SU-DHL-6 (cell line): ENCODE data around the gene CBX6.

ENCODE experiments used
- H2AFZ ChIP-seq: fragments of 200-600 bp; sonication (generic); 2 replicates; pipeline ENCODE4 v1.6.1; 2014; ENCODE audit warnings: low read depth, mild to moderate bottlenecking, moderate library complexity, mixed read lengths, antibody characterized with exemption, low read length; ENCODE audit not compliant: severe bottlenecking
- H3F3A ChIP-seq: fragments of 200-600 bp; shearing (Covaris generic); 2 replicates; pipeline ENCODE4 v1.6.0; 2016; ENCODE audit warnings: antibody characterized with exemption, mild to moderate bottlenecking; ENCODE audit not compliant: insufficient read depth
- H3K27ac ChIP-seq: fragments of 200-600 bp; sonication (generic); 2 replicates; pipeline ENCODE4 v1.5.1; 2016; ENCODE audit warnings: low read depth, mild to moderate bottlenecking, low read length, moderate library complexity, mixed read lengths
- H3K27me3 ChIP-seq: fragments of 200-600 bp; sonication (generic), shearing (Covaris generic); 2 replicates; pipeline ENCODE4 v1.6.0; 2014; ENCODE audit warnings: mild to moderate bottlenecking, low read length
- H3K36me3 ChIP-seq: fragments of 200-600 bp; sonication (generic); 2 replicates; pipeline ENCODE4 v1.6.1; 2014; ENCODE audit warnings: mild to moderate bottlenecking, low read length, mixed read lengths
- H3K4me2 ChIP-seq: fragments of 300-600, 200-600 bp; shearing (Covaris generic), sonication (generic); 2 replicates; pipeline ENCODE4 v1.6.0; 2014; ENCODE audit warnings: low read length, low read depth, mild to moderate bottlenecking; ENCODE audit not compliant: poor library complexity, severe bottlenecking
- H3K4me3 ChIP-seq: fragments of 200-600 bp; sonication (generic); 2 replicates; pipeline ENCODE4 v1.5.1; 2014; ENCODE audit warnings: antibody characterized with exemption, low read length, mild to moderate bottlenecking, mixed read lengths; ENCODE audit not compliant: insufficient read depth, poor library complexity, severe bottlenecking
- H3K79me2 ChIP-seq: fragments of 200-600 bp; sonication (generic); 2 replicates; pipeline ENCODE4 v1.6.1; 2014; ENCODE audit warnings: mild to moderate bottlenecking, low read length, moderate library complexity; ENCODE audit not compliant: insufficient read depth
- H3K9ac ChIP-seq: fragments of 200-600 bp; sonication (generic); 2 replicates; pipeline ENCODE4 v1.7.0; 2014; ENCODE audit warnings: mild to moderate bottlenecking, low read length
- H3K9me2 ChIP-seq: fragments of 200-600 bp; sonication (generic); replicated peaks from 2 replicates; pipeline ENCODE4 v1.6.1; 2014; ENCODE audit warnings: low read length; ENCODE audit not compliant: insufficient read depth
- H3K9me3 ChIP-seq: fragments of 200-600 bp; sonication (generic); 2 replicates; pipeline ENCODE4 v1.6.1; 2014; ENCODE audit warnings: low read length, mixed read lengths; ENCODE audit not compliant: insufficient read depth
- H4K20me1 ChIP-seq: fragments of 200-600 bp; sonication (generic); 2 replicates; pipeline ENCODE4 v1.6.1; 2014; ENCODE audit warnings: low read depth, mild to moderate bottlenecking, antibody characterized with exemption, low read length, moderate library complexity, mixed read lengths
- CTCF ChIP-seq: fragments of 200-600 bp; sonication (generic); IDR thresholded peaks from one replicate; pipeline ENCODE4 v1.5.1; 2017; ENCODE audit warnings: antibody characterized with exemption, mild to moderate bottlenecking, low read length, moderate library complexity; ENCODE audit not compliant: insufficient read depth, poor library complexity, severe bottlenecking
- EZH2phosphoT487 ChIP-seq: fragments of 200-600 bp; sonication (generic), shearing (Covaris generic); conservative IDR thresholded peaks from 2 replicates; pipeline ENCODE4 v1.6.1; 2018; ENCODE audit warnings: mild to moderate bottlenecking, antibody characterized with exemption, low read length, moderate library complexity, mixed read lengths

The CBX6 gene

DNA sequence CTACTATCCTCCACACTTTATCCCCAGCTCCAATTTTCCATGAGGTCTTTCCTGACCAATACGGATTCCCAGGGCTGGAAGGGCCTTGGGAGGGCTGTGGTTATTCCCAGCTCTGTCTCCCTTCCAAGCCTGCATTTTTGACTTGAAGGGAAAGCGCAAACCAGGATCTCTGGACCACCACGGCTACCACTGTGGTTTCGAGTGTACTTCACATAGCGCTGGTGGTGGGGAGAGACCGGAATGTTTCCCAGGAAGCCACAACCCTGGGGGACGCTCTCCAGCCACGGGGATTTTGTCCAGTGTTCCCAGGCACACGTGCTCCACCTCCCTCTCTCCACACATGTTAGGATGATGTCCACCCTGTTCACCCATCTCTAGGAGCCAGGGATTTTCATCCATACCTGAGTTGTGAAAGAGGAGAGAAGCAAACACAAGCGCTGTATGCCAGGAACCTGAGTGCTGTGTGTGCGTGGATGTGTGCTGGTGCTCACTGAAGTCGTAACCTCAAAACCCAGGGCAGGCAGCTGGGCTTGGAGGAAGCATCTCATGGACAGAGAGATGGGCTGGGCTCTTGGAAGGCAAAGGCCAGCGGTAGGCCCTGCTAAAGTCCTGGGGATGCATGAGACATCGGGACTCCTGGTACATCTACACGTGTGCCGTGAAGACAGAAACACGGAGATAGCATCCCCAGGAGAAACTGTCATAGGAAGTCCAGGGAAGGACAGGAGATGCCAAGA lies 26.8 kb downstream of the CBX6 start:
- Histone ChIP-seq H3K4me3 (no peak overlapping the region), H3K9me3 (no peaks in the 10 kb centered on the region), H2AFZ (no peak overlapping the region), H3K9ac (no peak overlapping the region), H4K20me1 (no peaks in the 10 kb centered on the region), H3K36me3 (no peaks in the 10 kb centered on the region), H3K27ac (no peak overlapping the region), H3K27me3 (no peaks in the 10 kb centered on the region), H3K4me2 (no peak overlapping the region), H3K79me2 (no peaks in the 10 kb centered on the region), H3F3A (no peaks in the 10 kb centered on the region), H3K9me2 (no peaks in the 10 kb centered on the region)
- no peak for TF ChIP-seq EZH2phosphoT487
- no peak for TF ChIP-seq CTCF

DNA sequence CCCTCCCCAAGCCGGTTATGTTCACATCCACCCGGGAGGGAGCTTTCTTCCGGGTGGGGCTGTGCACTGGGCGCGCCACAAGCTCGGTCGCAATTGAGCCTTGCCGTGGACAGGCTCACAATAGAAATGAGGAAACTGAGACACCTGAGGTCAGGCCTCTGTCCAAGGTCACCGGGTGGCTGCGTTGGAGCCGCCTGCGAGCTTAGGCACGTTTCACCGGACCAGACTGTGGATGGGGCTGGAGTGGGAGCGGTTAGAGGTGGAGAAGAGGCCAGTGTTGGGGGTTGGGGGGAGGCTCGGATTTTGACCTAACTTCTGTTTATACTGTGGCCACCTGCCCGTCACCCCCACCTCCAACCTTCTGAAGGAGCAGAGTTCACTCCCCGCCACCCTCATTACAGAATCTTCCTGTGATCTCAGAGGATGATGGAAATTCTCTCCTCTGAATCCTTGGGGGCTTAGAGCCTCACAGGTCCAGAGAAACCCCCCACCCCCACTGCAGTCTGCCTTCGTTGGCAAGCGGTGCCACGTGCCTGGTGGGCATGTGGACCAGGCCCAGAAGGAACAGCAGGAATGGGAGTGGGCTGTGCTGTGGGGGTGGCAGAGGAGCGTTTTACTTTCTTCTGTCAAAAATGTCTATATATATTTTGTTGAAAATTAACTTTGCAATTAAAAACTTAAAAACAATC lies 27.6 kb downstream of the CBX6 start:
- Histone ChIP-seq H3K27ac (no peak overlapping the region), H3K79me2 (no peaks in the 10 kb centered on the region), H3K36me3 (no peaks in the 10 kb centered on the region), H3K9ac (no peak overlapping the region), H4K20me1 (no peaks in the 10 kb centered on the region), H3K4me2 (no peak overlapping the region), H3K4me3 (no peak overlapping the region), H3K9me3 (no peaks in the 10 kb centered on the region), H2AFZ (no peak overlapping the region), H3K9me2 (no peaks in the 10 kb centered on the region), H3F3A (no peaks in the 10 kb centered on the region), H3K27me3 (no peaks in the 10 kb centered on the region)
- TF ChIP-seq CTCF (no peak), EZH2phosphoT487 (no peak)

DNA sequence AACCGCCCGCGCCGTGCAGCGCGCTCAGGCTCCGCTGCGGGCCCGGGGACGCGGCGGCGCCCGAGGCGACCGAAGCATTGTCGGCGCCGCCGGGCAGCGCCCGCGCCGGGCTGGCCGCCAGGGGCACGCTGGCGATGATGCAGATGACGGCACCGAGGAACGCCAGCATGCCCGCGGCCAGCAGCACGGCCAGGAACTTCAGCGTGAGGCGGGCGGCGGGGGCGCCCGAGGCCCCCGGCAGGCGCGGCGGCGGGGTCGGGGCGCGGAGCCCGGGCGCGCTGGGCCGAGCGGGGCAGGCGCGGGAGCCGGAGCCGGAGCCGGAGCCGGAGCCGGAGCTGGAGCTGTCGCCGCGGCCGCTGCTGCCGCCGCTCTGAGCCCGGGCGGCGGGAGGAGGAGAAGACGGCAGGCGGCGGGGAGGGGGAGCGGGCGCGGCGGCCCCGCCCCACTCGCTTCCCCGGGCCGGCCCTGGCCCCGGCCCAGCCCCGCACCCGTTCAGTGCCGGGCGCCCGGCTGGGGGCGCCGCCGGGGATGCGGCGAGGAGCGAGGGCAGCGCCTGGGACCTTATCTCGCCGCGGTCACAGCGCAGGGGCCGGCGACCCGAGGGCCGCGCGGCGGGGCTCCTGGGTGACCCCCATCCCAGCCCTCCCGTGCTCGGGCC lies 28.2 kb downstream of the CBX6 start, which contains the start of gene NPTXR:
NPTXR (minus strand) TSS at position 372 of the 658 bp plus-strand sequence.
- no peak within 1 kb of the TSS for H3K4me2 ChIP-seq
- no peaks in the 10 kb centered on the region for H3K79me2 ChIP-seq
- H3K9me3 ChIP-seq: no peaks in the 10 kb centered on the region
- no peak within 1 kb of the TSS for H3K4me3 ChIP-seq
- H3K27ac ChIP-seq: no peak within 1 kb of the TSS
- H3F3A ChIP-seq: no peaks in the 10 kb centered on the region
- H3K9me2 ChIP-seq: no peaks in the 10 kb centered on the region
- H2AFZ ChIP-seq: no peak within 1 kb of the TSS
- no peaks in the 10 kb centered on the region for H3K27me3 ChIP-seq
- no peaks in the 10 kb centered on the region for H4K20me1 ChIP-seq
- TF ChIP-seq CTCF: no peak
- no peak for TF ChIP-seq EZH2phosphoT487
- H3K9ac ChIP-seq: no peak within 1 kb of the TSS
- no peaks in the 10 kb centered on the region for H3K36me3 ChIP-seq
